Naive thymus-derived CD8-positive, alpha-beta T cell (primary cell): Measurements from ENCODE around the gene SLCO4C1. TPM values are rescaled to one million over a fixed set of nuclear protein-coding genes. Genes with fewer than 3 reads are reported as not detected.
"Not testable (repeated sequence)": the region's sequence is repeated elsewhere in the genome, so short reads cannot be mapped to it uniquely, and the experiment has no call there.

Experiments used
- ATAC-seq, 2 donors: fragments of 150-1000 bp; cut with Tn5 transposase in 1 of 2; sonication (Bioruptor Pico), chemical (Tn5 transposase) in 1 of 2; 1 replicate in 1 of 2; 2 replicates in 1 of 2; pipeline ENCODE4 v1.10.0; 2021; ENCODE audit warnings: mild to moderate bottlenecking in 2 of 2, moderate library complexity in 2 of 2
- POLR2A ChIA-PET: fragments of 350-600 bp; sonication (Branson Sonifier 250); formaldehyde crosslinking; loops from one replicate; lab custom pipeline; 2021; ENCODE audit warnings: antibody characterized with exemption; lab: Charles Lee
- DNase-seq, 10 donors: peaks; one replicate each; pipeline versions ENCODE4 v3.0.0 to v3.0.0-alpha.2; 2020 to 2022
- H3K27ac Mint-ChIP-seq, 10 donors: one replicate each; pipeline ENCODE4 v1.8.0; 2020 to 2022; ENCODE audit warnings: mild to moderate bottlenecking in 10 of 10, mixed read lengths in 10 of 10, moderate library complexity in 4 of 10, inconsistent platforms in 1 of 10
- H3K27me3 Mint-ChIP-seq, 5 donors: one replicate each; pipeline ENCODE4 v1.8.0; 2021 to 2022; ENCODE audit warnings: mixed read lengths in 5 of 5
- H3K36me3 Mint-ChIP-seq, 3 donors: one replicate each; pipeline ENCODE4 v1.8.0; 2020 to 2022; ENCODE audit warnings: mixed read lengths in 3 of 3, mild to moderate bottlenecking in 2 of 3, inconsistent platforms in 1 of 3
- H3K4me1 Mint-ChIP-seq, 4 donors: one replicate each; pipeline ENCODE4 v1.8.0; 2021 to 2022; ENCODE audit warnings: mixed read lengths in 4 of 4
- H3K4me3 Mint-ChIP-seq, 10 donors: one replicate each; pipeline ENCODE4 v1.8.0; 2020 to 2022; ENCODE audit warnings: mild to moderate bottlenecking in 10 of 10, mixed read lengths in 10 of 10, moderate library complexity in 6 of 10, inconsistent platforms in 1 of 10
- H3K9me3 Mint-ChIP-seq, 9 donors: one replicate each; pipeline ENCODE4 v1.8.0; 2020 to 2022; ENCODE audit warnings: mixed read lengths in 9 of 9, mild to moderate bottlenecking in 3 of 9, inconsistent platforms in 1 of 9, moderate library complexity in 1 of 9
- polyA plus RNA-seq, 3 donors: library from polyadenylated mRNA; unstranded; fragments of 300-500 nt; fragmentation: Illumina TruSeq; gene quantifications; one replicate each; pipeline ENCODE4 v1.2.3, GENCODE V29; 2021
- total RNA-seq, 8 experiments: library from RNA in 2 of 8; stranded (reverse) in 2 of 8; gene quantifications; one replicate each; pipeline ENCODE4 v1.2.3 and lab custom pipeline; 2021 to 2026

SLCO4C1 gene, protein sequence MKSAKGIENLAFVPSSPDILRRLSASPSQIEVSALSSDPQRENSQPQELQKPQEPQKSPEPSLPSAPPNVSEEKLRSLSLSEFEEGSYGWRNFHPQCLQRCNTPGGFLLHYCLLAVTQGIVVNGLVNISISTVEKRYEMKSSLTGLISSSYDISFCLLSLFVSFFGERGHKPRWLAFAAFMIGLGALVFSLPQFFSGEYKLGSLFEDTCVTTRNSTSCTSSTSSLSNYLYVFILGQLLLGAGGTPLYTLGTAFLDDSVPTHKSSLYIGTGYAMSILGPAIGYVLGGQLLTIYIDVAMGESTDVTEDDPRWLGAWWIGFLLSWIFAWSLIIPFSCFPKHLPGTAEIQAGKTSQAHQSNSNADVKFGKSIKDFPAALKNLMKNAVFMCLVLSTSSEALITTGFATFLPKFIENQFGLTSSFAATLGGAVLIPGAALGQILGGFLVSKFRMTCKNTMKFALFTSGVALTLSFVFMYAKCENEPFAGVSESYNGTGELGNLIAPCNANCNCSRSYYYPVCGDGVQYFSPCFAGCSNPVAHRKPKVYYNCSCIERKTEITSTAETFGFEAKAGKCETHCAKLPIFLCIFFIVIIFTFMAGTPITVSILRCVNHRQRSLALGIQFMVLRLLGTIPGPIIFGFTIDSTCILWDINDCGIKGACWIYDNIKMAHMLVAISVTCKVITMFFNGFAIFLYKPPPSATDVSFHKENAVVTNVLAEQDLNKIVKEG
- total RNA-seq (under 1 TPM; 0.05 to 0.18 TPM), polyA plus RNA-seq (1 to 10 TPM in 1 of 3 donors, under 1 TPM in 1, not detected in 1; 0.06 to 1.5 TPM), total RNA-seq (lab: John Stamatoyannopoulos, UW) (0 to 0.17 (median 0.03) reads per million in 6 experiments)

DNA sequence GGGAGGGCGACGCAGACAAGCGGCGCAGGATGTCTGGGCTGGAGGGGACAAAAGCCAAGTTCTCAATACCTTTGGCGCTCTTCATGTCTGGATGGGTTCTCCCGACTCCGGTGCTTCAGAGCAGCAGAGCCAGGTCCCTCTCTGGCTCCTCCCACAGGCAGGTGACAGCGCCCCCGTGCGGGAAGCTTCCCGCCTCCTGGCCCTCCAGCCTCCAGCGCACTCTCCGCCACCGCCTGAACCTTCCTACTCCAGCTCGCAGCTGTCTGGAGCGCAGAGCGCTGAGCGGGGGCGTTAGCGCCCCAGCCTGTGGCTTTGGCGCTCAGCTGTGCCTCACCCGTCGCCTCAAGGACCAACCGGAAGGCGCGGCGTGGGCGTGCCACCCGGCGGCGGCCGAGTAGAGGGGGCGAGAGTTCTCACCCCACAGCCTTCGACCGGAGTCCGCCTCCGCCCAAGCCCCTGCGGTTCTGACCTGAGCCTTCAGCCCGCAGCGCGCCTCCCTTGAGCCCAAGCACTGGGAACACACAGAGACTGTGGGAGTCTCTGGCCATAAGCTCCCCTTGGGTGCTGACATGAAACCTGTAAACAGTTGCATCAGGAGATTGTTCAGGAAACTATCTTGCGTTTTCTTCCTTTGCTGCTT is at the start of gene SLCO4C1:
SLCO4C1 (minus strand) TSS at position 107 of the 640 bp plus-strand sequence; CDS start at position 85, 22 bp downstream.
- peaks cover 9 to 32% (median 19%) of the 10 kb centered on the region in 4 donors for H3K4me1 Mint-ChIP-seq
- H3K36me3 Mint-ChIP-seq, result no peaks in the 10 kb centered on the region
- DNase-seq (peak; percentile 43 to 77 (median 59)), ATAC-seq (peak; percentile 87 to 91)
- H3K9me3 Mint-ChIP-seq, result no peaks in the 10 kb centered on the region
- H3K4me3 Mint-ChIP-seq, result peak within 1 kb of the TSS; percentile 77 to 94 (median 86)
- POLR2A ChIA-PET, result no interaction called here
- H3K27ac Mint-ChIP-seq, result peak within 1 kb of the TSS; percentile 1 to 88 (median 55)
- H3K27me3 Mint-ChIP-seq, result peaks cover 0 to 13% (median 5%) of the 10 kb centered on the region in 5 donors

DNA sequence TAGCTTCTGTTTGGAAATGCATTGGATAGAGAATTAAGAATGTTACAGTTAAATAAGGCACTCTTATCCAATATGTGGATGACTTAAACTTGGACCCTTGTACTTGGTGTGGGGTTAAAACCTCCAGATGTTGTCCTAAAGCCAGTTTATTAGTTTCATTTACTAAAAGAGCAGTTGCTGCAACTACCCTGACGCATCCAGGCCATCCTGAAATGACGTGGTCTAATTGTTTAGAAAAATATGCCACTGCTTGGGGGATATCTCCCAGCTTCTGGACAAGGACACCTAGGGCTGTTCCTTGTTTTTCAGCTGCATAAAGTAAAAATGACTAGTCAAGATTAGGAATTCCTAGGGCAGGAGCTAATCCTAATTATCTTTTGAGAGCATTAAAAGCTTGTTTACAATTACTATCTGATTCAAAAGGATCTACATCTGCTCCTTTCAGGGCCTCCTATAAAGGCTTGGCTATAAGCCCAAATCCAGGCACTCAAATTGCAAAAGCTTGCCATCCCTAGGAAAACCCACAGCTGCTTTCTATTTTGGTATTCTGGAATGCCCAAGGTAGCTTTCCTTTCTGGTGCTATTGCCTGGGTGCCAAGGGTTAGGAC is 45.7 kb upstream of the SLCO4C1 start:
- Mint-ChIP-seq H3K4me1 (no peaks in the 10 kb centered on the region), H3K9me3 (peaks cover 0 to 3% (median 0%) of the 10 kb centered on the region in 9 donors), H3K27ac (no peak overlapping the region), H3K27me3 (peaks cover 0 to 15% (median 3%) of the 10 kb centered on the region in 5 donors), H3K4me3 (no peak overlapping the region), H3K36me3 (peaks cover 0 to 6% (median 0%) of the 10 kb centered on the region in 3 donors)
- POLR2A ChIA-PET, result no interaction called here
- no peak for ATAC-seq
- no peak for DNase-seq

DNA sequence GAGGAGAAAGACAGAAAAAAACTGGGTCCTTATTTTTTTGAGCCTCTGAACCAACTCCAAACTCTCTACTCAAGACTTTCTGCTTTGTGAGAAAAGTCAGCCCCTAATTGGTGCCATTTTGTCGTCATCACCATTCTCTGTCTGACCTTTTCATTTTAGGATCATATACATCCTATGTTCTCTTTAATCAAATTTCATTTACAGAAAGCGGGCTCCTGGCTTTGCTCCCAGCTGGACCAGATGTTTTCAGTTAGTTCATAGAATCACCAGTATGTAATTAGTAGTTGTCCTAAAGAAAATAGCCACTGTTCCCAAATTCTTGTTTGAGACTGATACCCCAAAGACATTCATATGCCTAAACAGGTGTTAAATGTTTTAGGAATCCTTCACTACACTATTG is 28.6 kb upstream of the SLCO4C1 start:
- ATAC-seq, result no peak
- Mint-ChIP-seq H3K9me3 (peaks cover 0 to 1% (median 0%) of the 10 kb centered on the region in 9 donors), H3K27me3 (peaks cover 0 to 17% (median 5%) of the 10 kb centered on the region in 5 donors), H3K4me1 (no peaks in the 10 kb centered on the region), H3K4me3 (no peak overlapping the region), H3K27ac (no peak overlapping the region), H3K36me3 (no peaks in the 10 kb centered on the region)
- POLR2A ChIA-PET, result interaction anchor here (0.8 kb wide), 1 partner anchor 125 kb away, joined by 10 read pairs; no protein-coding TSS in a partner anchor
- no peak for DNase-seq

DNA sequence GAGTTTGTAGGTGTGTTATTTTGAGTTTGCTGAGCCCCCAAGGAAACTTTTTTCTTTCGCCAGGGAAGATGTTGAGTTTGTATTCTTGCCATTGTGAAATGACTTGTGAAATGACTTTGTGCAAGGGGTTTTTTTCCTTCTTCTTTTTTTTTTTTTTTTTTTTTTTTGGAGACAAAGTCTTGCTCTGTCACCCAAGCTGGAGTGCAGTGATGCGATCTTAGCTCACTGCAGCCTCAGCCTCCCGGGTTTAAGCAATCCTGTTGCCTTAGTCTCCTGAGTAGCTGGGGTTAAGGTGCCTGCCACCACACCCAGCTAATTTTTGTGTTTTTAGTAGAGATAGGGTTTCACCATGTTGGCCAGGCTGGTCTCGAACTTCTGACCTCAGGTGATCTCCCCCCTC is 22.7 kb upstream of the SLCO4C1 start:
- H3K4me3 Mint-ChIP-seq, POLR2A ChIA-PET, ATAC-seq, H3K4me1 Mint-ChIP-seq, H3K36me3 Mint-ChIP-seq, H3K9me3 Mint-ChIP-seq, DNase-seq, H3K27me3 Mint-ChIP-seq, H3K27ac Mint-ChIP-seq: not testable (repeated sequence)

DNA sequence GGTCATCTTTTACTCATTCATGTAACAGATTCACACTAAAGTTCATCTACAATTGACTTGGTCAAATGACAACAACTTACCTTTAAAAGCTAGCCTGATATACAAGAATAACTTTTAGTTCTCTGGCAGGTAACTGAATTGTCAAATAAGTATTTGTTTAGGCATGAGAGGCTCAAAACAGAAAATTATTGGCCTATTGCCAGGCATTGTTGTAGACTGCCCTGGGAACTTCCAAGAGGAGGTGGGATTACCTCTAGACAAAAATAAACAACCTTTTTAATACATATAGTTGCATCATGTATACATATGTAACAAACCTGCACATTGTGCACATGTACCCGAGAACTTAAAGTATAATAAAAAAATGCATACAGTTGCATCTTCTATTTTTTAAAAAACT is 18.2 kb upstream of the SLCO4C1 start:
- Mint-ChIP-seq H3K27me3 (peaks cover 0 to 2% (median 0%) of the 10 kb centered on the region in 5 donors), H3K4me3 (no peak overlapping the region), H3K36me3 (no peaks in the 10 kb centered on the region), H3K4me1 (no peaks in the 10 kb centered on the region), H3K9me3 (peaks cover 0 to 1% (median 0%) of the 10 kb centered on the region in 9 donors), H3K27ac (no peak overlapping the region)
- POLR2A ChIA-PET, result no interaction called here
- DNase-seq (no peak), ATAC-seq (no peak)

DNA sequence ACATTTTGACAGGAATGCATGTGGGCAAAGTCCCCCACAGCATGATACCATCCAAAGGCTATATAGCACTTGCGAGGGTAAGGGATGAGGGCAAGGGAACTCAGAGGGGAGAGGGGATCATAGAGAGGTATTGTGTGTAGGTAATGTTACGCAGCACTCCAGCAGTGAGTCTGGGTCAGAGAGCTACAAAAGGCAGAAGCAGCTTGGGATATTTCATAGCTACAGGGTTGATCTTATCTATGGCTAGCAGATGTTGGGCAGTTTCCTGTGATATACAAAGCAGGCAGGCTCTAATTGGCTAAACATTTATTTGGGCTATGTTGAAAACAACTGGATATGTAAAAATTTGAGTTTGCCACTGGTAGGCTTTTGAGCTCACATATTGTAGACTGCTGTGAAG is 17.8 kb upstream of the SLCO4C1 start:
- peaks cover 0 to 1% (median 0%) of the 10 kb centered on the region in 9 donors for H3K9me3 Mint-ChIP-seq
- H3K4me3 Mint-ChIP-seq, result no peak overlapping the region
- ATAC-seq (no peak), DNase-seq (no peak)
- H3K4me1 Mint-ChIP-seq, result no peaks in the 10 kb centered on the region
- H3K27me3 Mint-ChIP-seq, result peaks cover 0 to 2% (median 0%) of the 10 kb centered on the region in 5 donors
- H3K27ac Mint-ChIP-seq, result no peak overlapping the region
- POLR2A ChIA-PET, result no interaction called here
- H3K36me3 Mint-ChIP-seq, result no peaks in the 10 kb centered on the region

DNA sequence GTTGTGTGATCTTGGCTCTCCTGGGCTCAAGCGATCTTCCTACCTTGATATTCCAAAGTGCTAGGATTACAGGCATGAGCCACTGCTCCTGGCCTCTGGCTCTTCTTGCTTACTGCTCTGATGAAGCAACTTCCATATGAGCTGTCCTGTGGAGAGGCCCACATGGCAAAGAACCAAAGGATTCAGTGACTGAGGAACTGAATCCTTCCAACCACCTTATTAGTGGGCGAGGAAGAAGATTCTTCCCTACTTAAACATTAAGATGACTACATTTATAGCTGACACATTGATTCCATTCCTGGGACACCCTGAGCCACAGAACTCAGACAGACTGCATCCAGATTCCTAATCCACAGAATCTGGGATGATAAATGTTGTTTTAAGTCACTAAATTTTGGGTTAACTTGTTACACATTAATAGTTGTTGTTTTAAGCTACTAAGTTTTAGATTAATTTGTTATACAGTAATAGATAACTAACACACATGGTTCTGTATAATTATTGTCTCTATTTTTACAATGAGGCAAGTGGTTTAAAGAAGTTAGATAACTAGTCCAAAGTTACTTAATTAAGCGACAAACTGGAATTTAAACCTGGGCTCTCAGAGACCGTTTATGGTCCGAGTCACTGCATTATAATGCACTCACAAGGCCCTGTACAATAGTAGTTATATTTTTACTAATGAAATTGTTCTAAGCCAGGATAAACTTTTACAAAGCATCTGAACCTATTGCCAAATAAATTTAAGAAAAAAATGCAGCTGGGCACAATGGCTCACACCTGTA is 16.7 kb upstream of the SLCO4C1 start:
- Mint-ChIP-seq H3K27ac (no peak overlapping the region), H3K4me3 (no peak overlapping the region), H3K4me1 (no peaks in the 10 kb centered on the region), H3K9me3 (no peaks in the 10 kb centered on the region), H3K36me3 (no peaks in the 10 kb centered on the region), H3K27me3 (no peaks in the 10 kb centered on the region)
- DNase-seq (no peak), ATAC-seq (no peak)
- POLR2A ChIA-PET, result no interaction called here

DNA sequence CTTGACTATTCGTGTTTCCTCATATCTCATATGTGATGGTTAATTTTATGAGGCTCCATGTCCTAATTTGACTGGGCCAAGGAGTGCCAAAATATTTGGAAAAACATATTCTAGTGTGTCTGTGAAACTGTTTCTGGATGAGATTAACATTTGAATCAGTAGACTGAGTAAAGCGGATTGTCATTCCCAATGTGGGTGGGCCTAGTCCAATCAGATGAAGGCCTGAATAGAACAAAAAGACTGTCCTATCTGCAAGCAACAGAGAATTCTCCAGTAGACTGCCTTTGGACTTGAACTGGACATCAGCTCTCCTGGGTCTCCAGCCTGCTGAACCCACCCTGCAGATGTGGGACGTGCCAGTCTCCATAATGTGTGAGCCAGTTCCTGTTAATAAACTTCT is 13.5 kb upstream of the SLCO4C1 start:
- no peaks in the 10 kb centered on the region for H3K27me3 Mint-ChIP-seq

DNA sequence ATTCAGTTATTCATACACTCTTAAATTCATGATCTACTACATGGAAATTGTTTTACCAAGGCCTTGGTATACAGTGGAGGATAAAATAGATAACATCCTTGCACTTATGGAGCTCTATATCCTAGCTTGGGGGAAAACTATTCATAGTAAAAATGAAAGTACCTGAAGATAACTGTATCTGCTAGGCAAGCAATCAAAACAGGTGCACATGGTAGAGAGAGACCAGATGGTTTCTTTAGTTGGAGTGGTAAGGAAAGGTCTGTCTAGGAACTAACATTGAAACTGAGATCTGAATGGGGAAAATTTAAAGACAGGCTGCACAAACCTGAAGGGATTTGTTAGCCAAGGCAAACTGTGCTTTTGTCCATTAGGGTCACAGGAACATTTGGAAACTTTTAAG is 11.1 kb upstream of the SLCO4C1 start:
- ATAC-seq (no peak), DNase-seq (no peak)
- H3K27me3 Mint-ChIP-seq, result no peaks in the 10 kb centered on the region
- H3K4me1 Mint-ChIP-seq, result no peaks in the 10 kb centered on the region
- H3K9me3 Mint-ChIP-seq, result no peaks in the 10 kb centered on the region
- H3K36me3 Mint-ChIP-seq, result no peaks in the 10 kb centered on the region
- no peak overlapping the region for H3K27ac Mint-ChIP-seq
- POLR2A ChIA-PET, result no interaction called here
- no peak overlapping the region for H3K4me3 Mint-ChIP-seq

More for the DNA sequence above, 13.5 kb upstream of the SLCO4C1 start:
- Mint-ChIP-seq H3K4me3 (no peak overlapping the region), H3K9me3 (no peaks in the 10 kb centered on the region), H3K36me3 (no peaks in the 10 kb centered on the region), H3K4me1 (no peaks in the 10 kb centered on the region), H3K27ac (no peak overlapping the region)
- no peak for ATAC-seq
- POLR2A ChIA-PET, result no interaction called here
- no peak for DNase-seq

DNA sequence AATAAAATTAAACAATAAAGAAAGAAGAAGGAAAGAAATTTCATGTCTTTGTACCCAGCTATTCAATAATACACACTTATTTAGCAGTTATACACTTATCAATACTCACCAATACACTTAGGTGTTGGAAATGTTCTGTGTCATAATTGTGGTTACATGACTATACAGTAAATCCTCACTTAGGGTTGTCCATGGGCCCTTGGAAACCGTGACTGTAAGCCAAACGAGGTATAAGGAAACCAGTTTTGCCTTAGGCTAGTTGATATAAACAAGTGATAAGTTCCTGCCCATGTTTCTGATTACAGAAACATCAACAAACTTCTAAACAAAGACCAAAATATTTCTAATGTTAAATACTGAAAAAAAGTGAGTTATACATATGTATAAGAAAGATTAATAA is 10.0 kb upstream of the SLCO4C1 start:
- POLR2A ChIA-PET, result no interaction called here
- Mint-ChIP-seq H3K27me3 (no peaks in the 10 kb centered on the region), H3K36me3 (no peaks in the 10 kb centered on the region), H3K4me3 (no peak overlapping the region), H3K27ac (no peak overlapping the region), H3K4me1 (no peaks in the 10 kb centered on the region), H3K9me3 (no peaks in the 10 kb centered on the region)
- DNase-seq (no peak), ATAC-seq (no peak)

DNA sequence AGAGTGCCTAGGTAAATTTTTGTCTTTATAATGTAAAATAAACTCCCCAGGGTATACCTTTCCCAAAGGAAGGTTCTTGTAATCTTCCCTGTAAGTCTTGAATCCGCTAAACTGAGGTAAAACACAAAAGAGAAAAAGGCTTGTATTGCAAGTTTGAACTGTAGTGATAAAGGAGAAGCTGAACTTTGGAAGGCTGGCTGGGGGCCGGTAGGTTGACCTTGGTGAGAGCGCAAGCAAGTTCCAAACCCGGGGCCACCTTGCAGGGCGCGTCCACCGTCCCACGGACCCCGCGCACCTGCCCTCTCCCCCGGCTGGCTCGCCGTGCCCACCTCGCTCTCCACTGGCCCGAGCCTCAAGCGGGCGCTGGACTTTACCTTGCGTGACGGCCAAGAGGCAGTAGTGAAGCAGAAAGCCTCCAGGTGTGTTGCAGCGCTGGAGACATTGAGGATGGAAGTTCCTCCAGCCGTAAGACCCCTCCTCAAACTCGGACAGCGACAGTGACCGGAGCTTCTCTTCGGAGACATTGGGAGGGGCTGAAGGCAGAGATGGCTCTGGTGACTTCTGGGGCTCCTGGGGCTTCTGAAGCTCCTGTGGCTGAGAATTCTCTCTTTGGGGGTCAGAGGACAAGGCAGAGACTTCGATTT is 428 bp downstream of the SLCO4C1 start:
- Mint-ChIP-seq H3K9me3 (no peaks in the 10 kb centered on the region), H3K36me3 (no peaks in the 10 kb centered on the region), H3K27ac (peak overlapping the region in 6 of 10 donors; percentile 3 to 72 (median 55)), H3K4me1 (peaks cover 9 to 32% (median 19%) of the 10 kb centered on the region in 4 donors), H3K27me3 (peaks cover 0 to 13% (median 5%) of the 10 kb centered on the region in 5 donors), H3K4me3 (peak overlapping the region; percentile 77 to 94 (median 86))
- peak in 3 of 10 donors; percentile 2 to 20 (median 4) for DNase-seq
- ATAC-seq, result peak; percentile 3 to 11
- POLR2A ChIA-PET, result no interaction called here
